ENCODE measurements around the gene MTOR. TPM values are rescaled to one million over a fixed set of nuclear protein-coding genes. Genes with fewer than 3 reads are reported as not detected.

MTOR gene
- total and polyA plus RNA-seq, 9 donors: 11.7 to 32.4 (median 21.3) TPM

DNA sequence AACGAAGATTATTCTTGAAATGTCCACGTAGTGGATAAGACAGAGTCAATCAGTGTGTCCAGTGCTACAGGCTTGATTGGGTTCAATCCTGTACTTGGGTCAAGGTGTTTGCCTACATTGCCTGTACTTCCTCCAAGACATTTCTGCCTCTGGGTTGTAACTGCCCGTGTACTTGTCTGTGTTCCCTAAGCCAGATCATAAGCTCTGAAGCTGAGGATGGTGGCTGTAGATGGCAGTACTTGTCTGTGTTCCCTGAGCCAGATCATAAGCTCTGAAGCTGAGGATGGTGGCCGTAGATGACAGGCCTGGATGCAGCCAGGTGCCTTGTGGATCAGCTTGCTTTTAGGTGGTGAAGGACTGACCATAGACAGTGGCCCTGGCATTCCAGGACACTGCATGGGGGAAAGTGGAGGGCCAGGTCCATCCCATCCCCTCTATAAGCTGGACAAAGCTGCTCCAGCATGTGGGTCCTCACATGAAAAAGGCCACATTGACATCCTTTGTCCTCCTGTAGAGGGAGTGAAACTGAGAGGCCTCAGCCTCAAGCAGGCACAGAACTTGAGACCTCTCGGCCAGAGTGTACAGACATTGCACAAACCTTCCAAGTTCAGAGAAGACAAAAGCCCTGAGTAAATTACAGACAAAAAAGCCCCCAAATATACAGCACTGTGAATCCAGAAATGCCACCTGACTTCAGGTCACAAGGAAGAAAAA is 200.5 kb downstream of the MTOR start:
- WGBS, 3 donors: 53 to 60% (median 54%) methylated on average over 5 of the region's 5 CpGs
- TF ChIP-seq EP300 (IDR thresholded peaks at IDR 0.05): no peak
- no peak for TF ChIP-seq POLR2A (IDR thresholded peaks at IDR 0.05)
- no peak for DNase-seq
- Histone ChIP-seq H3K27me3 (no peaks in the 10 kb centered on the region), H3K9me3 (peaks cover 0 to 4% of the 10 kb centered on the region in 2 donors), H3K4me1 (ENCODE audit: insufficient read depth) (peaks cover 18% of the 10 kb centered on the region), H3K27ac (no peak overlapping the region), H3K4me3 (no peak overlapping the region), H3K36me3 (no peaks in the 10 kb centered on the region)
- intact Hi-C loops (cut with DNase I): no loop called here

DNA sequence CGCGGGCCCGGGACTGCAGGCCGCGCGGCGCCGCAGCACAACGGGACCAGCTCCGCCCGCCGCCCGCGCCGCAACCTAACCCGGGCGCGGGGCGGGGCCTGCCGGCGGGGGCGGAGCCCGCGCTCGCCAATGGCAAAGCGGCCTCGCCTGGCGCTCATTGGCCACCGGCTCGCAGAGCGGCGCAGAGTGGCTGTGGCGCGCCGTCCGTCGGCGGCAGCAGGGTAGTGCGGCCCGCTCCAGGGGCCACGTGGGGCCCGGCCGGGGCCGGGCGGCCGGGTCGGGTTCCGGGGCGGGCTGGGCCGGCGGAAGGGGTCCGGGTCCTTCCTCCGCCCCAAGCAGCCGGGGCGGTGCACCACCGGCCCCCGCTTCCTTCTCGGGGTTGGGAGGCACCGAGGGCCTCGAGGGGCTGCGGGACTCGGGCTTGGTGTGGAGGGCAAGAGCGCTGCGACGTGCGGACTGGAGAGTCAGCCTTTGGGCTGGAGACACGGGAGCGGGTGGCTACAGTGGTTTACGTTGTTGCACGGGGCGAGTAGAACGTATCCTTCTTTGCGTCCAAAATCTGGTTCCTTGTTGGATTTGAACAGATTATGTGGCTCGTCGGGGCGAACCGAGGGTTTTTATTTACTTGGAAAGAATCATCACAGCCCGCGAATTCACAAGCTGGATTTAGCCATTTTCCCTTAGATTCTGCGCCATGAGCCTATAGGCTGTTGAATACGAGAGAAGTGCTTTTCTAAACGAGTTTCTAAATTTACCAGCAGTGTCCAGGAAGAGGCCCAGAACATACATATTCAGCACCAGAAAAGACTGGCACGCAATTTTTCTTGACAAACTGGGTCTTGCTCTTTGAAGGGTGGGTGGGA is 202.2 kb downstream of the MTOR start, which contains the start of gene SRM:
SRM (minus strand) TSS at position 51 of the 863 bp plus-strand sequence. CDS start 75 bp downstream, outside the sequence.
- no peaks in the 10 kb centered on the region for H3K36me3 ChIP-seq
- peaks cover 0 to 3% of the 10 kb centered on the region in 2 donors for H3K9me3 ChIP-seq
- peaks cover 18% of the 10 kb centered on the region for H3K4me1 ChIP-seq (ENCODE audit: insufficient read depth)
- TF ChIP-seq, protein P1, sequence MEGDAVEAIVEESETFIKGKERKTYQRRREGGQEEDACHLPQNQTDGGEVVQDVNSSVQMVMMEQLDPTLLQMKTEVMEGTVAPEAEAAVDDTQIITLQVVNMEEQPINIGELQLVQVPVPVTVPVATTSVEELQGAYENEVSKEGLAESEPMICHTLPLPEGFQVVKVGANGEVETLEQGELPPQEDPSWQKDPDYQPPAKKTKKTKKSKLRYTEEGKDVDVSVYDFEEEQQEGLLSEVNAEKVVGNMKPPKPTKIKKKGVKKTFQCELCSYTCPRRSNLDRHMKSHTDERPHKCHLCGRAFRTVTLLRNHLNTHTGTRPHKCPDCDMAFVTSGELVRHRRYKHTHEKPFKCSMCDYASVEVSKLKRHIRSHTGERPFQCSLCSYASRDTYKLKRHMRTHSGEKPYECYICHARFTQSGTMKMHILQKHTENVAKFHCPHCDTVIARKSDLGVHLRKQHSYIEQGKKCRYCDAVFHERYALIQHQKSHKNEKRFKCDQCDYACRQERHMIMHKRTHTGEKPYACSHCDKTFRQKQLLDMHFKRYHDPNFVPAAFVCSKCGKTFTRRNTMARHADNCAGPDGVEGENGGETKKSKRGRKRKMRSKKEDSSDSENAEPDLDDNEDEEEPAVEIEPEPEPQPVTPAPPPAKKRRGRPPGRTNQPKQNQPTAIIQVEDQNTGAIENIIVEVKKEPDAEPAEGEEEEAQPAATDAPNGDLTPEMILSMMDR (IDR thresholded peaks at IDR 0.05): peak in 2 of 3 donors; percentile 83 to 89
- TF ChIP-seq EP300 (IDR thresholded peaks at IDR 0.05) (no peak), POLR2A (IDR thresholded peaks at IDR 0.05) (peak; percentile 48)
- DNase-seq: peak; percentile 86 to 94 (median 90)
- H3K27ac ChIP-seq: peak within 1 kb of the TSS; percentile 0 to 14
- WGBS, 3 donors: 0 to 1% (median 0%) methylated on average over 53 to 82 of the region's 83 CpGs
- no peaks in the 10 kb centered on the region for H3K27me3 ChIP-seq
- H3K4me3 ChIP-seq: peak within 1 kb of the TSS; percentile 98
- intact Hi-C loops (cut with DNase I): no loop called here

DNA sequence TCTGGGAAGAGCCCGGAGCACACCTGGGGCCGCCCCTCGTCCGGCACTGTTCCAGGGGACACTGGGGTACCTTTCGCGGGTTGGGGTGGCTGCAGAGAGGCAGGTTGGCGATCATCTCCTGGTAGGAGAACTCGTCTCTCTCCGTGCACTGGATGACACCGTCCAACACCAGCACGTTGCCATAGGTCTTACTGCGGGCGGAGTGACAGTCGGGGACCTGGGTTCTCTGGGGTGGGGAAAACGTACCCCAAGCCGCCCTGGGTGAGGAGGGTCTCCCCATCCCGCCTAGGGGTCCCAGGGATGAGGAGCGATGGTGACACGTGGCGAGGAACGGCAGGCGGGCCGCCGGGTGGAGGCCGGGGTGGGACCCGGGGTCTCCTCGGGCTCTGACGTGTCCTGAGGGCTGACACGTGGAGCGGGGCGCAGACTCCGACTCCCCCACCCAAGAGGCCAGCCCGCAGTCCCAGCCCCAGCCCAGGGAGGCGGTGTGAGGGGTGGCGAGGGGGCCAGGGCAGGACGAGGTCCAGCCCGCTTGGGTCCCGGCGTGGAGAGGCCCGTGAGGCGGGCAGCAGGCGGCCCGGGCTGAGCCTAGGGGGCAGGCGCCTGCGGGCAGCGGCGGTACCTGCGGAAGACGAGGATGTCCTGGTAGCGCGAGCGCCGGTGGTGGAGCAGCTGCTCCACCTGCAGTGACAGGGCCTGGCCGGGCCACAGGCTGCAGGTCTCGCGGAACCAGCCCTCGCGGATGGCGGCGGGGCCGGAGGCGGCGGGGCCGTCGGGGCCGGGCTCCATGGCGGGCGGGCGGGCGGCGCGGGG is 203.0 kb downstream of the MTOR start:
- DNase-seq: peak in 1 of 5 donors; percentile 31
- Histone ChIP-seq H3K4me1 (ENCODE audit: insufficient read depth) (peaks cover 18% of the 10 kb centered on the region), H3K27me3 (no peaks in the 10 kb centered on the region), H3K9me3 (no peaks in the 10 kb centered on the region), H3K4me3 (peak overlapping the region; percentile 98), H3K36me3 (no peaks in the 10 kb centered on the region), H3K27ac (peak overlapping the region; percentile 0 to 11)
- intact Hi-C loops (cut with DNase I): no loop called here
- 1 to 2% (median 2%) methylated on average over 26 to 72 of the region's 72 CpGs for WGBS, 3 donors
- TF ChIP-seq POLR2A (IDR thresholded peaks at IDR 0.05) (no peak), EP300 (IDR thresholded peaks at IDR 0.05) (no peak)
- TF ChIP-seq, protein P1 (IDR thresholded peaks at IDR 0.05): no peak

DNA sequence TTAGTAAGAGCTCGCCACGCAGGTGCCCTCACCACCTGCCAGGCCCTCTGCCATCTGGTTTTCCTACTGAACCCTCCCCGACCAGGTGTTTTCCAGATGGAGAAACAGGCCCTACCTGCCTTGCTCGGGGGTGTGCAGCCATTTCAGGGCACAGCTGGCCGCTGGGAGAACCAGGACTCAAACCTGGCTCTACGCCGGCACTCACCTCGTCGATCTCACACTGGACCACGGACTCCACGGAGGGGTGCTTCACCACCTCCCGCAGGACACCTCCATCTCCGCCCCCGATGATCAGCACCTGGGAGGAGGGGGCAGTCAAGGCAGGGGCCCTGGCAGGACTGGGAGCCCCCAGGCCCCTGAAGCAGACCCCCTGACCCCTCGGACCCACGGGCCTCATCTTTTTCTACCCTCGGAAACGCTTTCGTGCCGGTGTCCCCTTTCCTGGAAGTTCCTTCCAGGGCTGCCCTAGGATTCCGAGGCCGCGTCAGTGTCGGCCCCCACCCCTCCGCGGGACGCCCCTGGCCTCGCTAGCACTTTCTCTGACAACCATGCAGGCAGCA is 203.7 kb downstream of the MTOR start:
- TF ChIP-seq POLR2A (IDR thresholded peaks at IDR 0.05) (no peak), EP300 (IDR thresholded peaks at IDR 0.05) (no peak)
- TF ChIP-seq, protein P1 (IDR thresholded peaks at IDR 0.05): no peak

More for the DNA sequence above, 203.7 kb downstream of the MTOR start:
- WGBS, 3 donors: 31 to 40% (median 33%) methylated on average over 28 of the region's 28 CpGs
- H3K27me3 ChIP-seq: no peaks in the 10 kb centered on the region
- H3K4me1 ChIP-seq (ENCODE audit: insufficient read depth): peaks cover 18% of the 10 kb centered on the region
- no peaks in the 10 kb centered on the region for H3K9me3 ChIP-seq
- H3K36me3 ChIP-seq: no peaks in the 10 kb centered on the region
- H3K27ac ChIP-seq: peak overlapping the region in 1 of 2 donors; percentile 0
- peak overlapping the region; percentile 98 for H3K4me3 ChIP-seq
- no peak for DNase-seq
- intact Hi-C loops (cut with DNase I): no loop called here

Measured in ovary (tissue), 9 donors.